UCSD-AML1 (cell line): Measurements from ENCODE around the gene BCAS3.

ENCODE experiments used
- DNase-seq: peaks from one replicate; lab custom pipeline; 2025; ENCODE audit not compliant: unreplicated experiment; lab: John Stamatoyannopoulos, UW

Gene BCAS3

GRCh38 chr17:61389670-61390478, 712.2 kb downstream of the BCAS3 start:
- DNase-seq: peak; percentile 57

DNA sequence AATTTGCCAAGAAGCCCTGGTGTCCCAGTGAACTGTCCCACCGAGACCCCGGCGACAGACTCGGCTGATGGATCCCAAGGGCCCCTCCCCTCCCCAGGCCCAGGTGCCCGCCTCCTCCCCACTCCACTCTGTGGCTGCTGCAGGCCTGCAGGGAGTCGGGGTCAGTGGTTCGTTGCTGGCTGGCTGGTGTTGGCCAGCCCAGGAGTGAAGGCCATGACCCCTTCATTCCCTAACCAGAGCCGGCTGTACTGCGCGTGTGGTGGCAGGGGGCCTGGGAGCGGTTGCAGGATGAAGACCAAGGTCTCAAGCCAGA, 712.8 kb downstream of the BCAS3 start:
- no peak for DNase-seq

DNA sequence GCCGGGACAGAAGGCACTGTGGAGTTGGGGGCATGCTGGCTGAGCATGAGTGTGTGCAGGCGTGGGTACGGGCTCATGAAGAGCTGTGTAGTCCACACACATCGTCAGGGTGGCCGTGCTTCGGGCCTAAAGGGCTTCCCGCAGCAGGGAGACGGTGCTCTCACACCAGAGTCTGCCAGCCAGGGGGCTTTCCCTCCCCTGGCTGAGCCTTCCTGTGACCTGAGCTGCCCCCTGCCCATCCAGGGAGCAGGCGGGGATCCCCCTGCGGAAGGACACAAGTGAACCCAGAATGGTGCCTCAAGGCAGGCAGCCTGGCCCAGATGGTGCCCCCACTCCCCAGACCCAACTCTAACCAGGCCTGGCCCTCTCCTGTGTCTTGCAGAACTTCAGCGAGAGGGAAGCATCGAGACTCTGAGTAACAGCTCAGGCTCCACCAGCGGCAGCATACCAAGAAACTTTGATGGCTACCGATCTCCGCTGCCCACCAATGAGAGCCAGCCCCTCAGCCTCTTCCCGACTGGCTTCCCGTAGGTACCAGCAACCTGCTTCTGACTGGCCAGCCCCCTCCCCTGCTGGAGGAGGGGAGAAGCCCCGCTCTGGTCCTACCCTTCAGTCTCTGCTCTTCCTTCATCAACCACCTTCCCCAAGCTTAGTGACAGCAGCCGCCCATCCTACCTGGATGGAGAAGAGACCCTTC, 714.1 kb downstream of the BCAS3 start:
- DNase-seq: no peak

DNA sequence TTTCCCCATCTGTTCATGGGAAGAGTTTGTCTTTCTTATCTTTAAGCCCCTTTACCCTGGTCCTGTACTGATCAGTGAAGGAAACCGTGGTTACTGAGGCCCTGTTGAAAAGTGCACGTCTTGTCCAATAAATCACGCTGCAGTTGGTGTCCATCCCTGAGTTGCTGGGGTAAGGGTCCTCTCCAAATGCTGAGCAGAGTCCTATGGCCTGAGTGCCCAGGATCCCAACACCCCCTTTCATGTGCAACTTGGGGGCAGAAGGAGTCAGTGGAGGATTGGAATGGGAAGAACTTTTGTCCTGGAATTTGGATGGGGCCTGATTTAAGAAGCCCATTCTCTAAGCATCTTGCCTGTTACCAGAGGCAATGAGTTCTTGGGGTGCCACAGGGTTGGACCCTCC, 715.0 kb downstream of the BCAS3 start:
- no peak for DNase-seq

- DNase-seq: peak; percentile 18
Observed at GRCh38 chr17:61393550-61393903, 715.9 kb downstream of the BCAS3 start.

- no peak for DNase-seq
Observed at GRCh38 chr17:61393904-61394629, 716.4 kb downstream of the BCAS3 start.

- DNase-seq: no peak
Observed at GRCh38 chr17:61394630-61395408, 717.2 kb downstream of the BCAS3 start.

DNA sequence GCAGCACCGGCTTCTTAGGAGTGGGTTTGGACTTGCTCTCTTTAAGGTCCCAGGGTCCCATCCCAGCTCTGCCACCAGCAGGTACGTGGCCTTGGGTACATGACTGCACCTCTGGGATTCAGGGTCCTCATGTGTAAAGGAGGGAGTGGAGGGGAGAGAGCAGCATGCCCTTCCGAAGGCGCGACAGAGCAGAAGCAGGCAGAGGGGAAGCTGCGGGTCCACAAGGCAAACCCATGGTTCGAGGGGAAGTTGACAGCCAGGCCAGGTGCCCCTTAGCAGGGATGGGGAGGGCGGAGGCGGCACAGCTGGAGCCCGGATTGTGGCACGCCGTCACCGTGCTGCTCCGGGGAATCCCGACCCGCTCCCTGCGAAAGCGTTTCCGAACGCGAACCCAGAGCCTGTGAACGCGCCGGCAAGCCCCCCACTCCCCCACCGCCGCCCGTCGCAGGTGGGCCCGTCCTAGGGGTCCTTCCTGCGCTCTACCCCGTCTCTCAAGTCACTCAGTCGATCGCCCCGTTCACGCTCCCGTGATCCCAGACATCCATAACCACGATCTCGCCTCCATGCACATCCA, 717.8 kb downstream of the BCAS3 start:
- no peak for DNase-seq

DNA sequence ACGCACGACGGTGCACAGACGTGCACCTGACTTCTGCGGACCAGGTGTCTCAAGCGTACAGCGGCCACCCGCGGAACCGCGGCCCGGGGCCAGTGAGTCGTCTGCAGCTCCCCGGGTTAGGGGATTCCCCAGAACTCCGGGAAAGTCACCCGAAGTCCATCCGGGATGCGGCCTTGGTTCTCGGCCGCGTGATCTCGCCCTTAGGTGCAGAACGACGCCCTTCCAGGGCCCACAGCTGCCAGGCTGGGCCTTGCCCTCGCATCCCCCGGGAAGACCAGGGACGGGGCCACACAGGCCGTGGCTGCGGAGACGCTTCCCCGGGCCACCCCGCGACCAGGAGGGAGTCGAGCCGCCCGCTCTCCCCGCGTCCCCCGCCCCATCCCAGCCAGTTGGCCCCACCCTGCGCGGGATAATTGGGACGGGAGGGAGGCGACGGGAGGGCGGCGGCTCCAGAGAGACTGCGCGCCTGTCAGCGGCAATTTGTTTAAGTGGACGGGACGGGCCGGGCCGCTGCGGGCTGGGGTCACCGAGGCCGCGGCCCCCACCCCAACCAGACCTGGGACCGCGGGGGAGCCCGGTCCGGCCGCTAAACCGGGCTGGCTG, 718.4 kb downstream of the BCAS3 start:
- no peak for DNase-seq

GRCh38 chr17:61396586-61397085, 719.0 kb downstream of the BCAS3 start:
- no peak for DNase-seq

DNA sequence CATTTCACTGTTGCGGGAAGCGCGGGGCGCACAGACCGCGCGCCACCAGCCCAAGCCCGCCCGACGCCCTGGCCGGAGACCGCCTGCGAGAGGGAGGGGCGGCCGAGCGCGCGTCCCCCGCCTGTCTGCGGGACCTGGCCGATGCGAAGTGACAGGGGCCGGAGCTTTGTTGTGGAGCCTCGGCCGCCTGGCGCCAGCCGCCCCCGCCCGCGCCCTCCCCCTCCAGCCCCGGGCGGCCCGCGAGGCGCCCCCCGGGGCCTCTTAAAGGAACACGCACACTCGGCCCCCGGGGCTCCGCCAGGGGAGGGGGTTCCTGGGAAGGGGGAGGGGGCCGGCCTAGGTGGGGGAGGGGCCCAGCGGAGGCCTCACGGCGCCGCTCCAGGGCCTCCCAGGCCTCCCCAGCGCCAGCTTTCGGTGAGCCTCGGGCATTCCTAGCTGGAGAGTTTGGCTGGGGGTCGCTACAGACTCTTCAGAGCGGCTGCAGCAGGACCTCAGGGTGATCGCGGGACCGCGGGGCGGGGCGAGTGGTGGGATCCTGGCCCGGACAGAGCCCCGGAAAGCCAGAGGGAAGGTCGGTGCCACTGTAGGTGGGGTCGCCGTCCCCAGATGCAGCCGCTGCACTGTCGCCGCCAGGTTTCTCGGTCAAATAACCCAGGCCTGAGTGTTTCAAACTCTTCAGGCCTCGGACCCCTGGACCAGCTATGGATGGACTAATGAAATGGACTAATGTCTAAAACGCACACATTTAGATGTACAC, 719.6 kb downstream of the BCAS3 start:
- DNase-seq: no peak

DNA sequence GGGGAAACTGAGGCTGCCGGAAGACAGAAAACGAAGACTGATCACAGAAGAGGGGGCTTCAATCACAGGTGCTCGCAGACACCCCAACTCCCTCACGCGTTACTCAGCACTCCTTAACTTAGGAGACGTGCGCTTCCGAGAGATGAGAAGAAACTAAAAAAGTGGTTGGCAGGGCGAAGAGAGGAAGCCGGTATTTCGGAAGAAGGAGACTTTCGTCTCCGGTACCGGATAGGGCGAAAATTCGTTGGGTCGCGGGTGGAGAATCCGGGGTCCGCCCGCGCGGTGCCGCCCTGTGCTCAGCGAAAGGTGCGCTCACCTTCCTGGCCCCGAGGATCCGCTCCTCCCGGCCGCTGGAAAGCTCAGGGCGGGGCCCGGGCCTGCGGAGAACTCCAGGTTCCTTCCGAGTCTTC, 721.1 kb downstream of the BCAS3 start:
- no peak for DNase-seq

GRCh38 chr17:61399131-61400065, 721.7 kb downstream of the BCAS3 start, which contains the start of gene TBX2:
TBX2 (plus strand) TSS chr17:61399843; CDS start chr17:61400177, 334 bp downstream.
- DNase-seq: no peak

- peak; percentile 17 for DNase-seq
Observed at GRCh38 chr17:61400066-61400716, 722.5 kb downstream of the BCAS3 start.

GRCh38 chr17:61400717-61401388, 723.2 kb downstream of the BCAS3 start:
- no peak for DNase-seq

- DNase-seq: no peak
Observed at GRCh38 chr17:61401389-61402072, 723.9 kb downstream of the BCAS3 start.

DNA sequence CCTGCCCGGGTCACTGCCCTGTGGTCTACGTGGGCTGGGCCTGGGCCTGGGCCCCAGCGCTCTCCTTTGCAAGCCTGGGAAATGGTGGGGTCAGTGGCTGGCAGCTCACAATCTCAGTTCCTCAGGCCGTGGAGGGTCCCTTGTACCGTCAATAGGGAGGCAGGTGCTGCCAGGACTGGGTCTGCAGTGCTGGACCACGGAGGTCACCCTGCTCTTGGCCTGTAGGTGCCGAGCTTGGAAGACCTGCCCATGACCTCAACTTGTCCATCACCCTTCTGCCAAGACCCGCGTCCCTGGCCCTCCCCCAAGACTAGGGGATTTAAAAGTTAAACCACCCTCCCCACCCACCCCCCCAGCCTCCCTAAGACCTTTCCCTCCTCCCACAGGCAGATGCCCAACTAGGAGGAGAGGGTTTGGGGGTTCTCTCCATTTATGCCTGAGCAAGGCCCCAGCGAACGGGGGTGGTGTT, 724.5 kb downstream of the BCAS3 start:
- DNase-seq: no peak
